GM18505 (cell line): Measurements from ENCODE around the gene PDGFD.

Source experiments
- ATAC-seq: cut with Tn5 transposase; IDR thresholded peaks from one replicate; pipeline ENCODE4 v1.9.1; 2021; ENCODE audit not compliant: unreplicated experiment
- POLR2A ChIP-seq: IDR thresholded peaks from 4 replicates; pipeline ENCODE4 v1.6.1; 2011; ENCODE audit warnings: borderline replicate concordance; ENCODE audit not compliant: insufficient read depth, insufficient read length; ENCODE audit errors: extremely low read depth

PDGFD gene

GRCh38 chr11:104155375-104155774, 8.6 kb downstream of the PDGFD start:
- ATAC-seq = no peak

GRCh38 chr11:104154296-104154695, 9.7 kb downstream of the PDGFD start:
- no peak for TF ChIP-seq POLR2A
- ATAC-seq = no peak

More at GRCh38 chr11:104155375-104155774, 8.6 kb downstream of the PDGFD start:
- no peak for TF ChIP-seq POLR2A

DNA sequence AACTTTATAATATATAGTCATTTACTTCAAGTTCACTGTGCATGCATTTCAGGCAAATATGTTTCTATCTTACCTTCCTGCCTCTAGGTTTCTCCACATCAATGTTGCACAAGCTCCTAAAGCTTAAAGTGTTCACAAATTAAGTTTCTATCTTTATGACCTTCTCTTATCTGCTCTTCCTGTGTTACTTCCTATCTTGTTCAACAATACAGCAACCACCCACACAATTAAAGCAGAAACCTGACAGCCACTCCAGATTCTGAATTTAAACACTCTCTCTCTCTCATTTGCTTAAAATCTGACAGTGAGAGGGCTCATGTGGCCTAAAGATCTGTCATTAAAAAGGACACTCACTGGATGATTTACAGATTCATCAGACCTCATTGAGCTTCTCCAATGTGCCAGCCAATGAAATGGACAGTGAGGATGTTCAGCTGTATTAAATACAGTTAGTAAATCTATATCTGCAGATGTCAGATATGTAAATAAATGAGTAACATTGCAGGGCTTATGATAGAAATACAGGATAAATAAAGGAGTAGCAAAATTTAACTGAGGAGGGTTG, 10.9 kb downstream of the PDGFD start:
- no peak for TF ChIP-seq POLR2A
- no peak for ATAC-seq

GRCh38 chr11:104151404-104152204, 12.3 kb downstream of the PDGFD start:
- TF ChIP-seq POLR2A = no peak

DNA sequence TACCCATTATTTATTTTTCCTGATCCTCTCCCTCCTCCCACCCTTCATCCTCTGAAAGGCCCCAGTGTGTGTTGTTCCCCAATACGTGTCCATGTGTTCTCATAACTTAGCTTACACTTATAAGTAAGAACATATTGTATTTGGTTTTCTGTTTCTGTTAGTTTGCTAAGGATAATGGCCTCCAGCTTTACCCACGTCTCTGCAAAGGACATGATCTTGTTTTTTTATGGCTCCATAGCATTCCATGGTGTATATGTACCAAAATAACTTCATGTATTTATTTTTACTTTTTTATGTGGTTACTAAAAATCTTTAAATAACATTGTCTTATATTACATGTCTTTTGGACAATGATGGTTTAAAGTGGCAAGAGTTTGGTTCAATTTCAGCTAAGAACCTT, 15.2 kb downstream of the PDGFD start:
- no peak for ATAC-seq
- TF ChIP-seq POLR2A = no peak

More at GRCh38 chr11:104151404-104152204, 12.3 kb downstream of the PDGFD start:
- no peak for ATAC-seq

- TF ChIP-seq POLR2A = no peak
- no peak for ATAC-seq
These were observed 15.9 kb downstream of the PDGFD start for GRCh38 chr11:104148074-104148473.

- no peak for TF ChIP-seq POLR2A
- ATAC-seq = no peak
These were observed 17.0 kb downstream of the PDGFD start for GRCh38 chr11:104146943-104147342.

GRCh38 chr11:104146421-104146820, 17.5 kb downstream of the PDGFD start:
- ATAC-seq = no peak
- no peak for TF ChIP-seq POLR2A

DNA sequence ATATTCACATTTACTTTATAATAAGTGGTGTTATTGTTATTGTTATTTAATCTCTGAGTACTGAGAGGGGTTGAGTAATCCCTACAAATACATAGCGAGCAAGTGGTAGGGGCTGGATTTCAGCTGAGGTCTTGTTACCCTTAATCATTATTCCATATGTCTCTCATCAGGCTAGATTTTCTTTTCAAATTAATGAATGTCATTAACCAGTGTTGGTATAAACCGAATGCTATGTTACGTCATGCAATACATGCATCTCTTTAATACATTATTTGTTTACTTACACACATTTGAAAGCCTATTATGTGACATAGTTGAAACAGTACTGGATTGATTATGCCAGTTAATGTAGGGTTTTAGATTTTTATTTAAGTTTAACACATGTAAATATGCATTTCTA, 18.9 kb downstream of the PDGFD start:
- no peak for ATAC-seq
- no peak for TF ChIP-seq POLR2A

DNA sequence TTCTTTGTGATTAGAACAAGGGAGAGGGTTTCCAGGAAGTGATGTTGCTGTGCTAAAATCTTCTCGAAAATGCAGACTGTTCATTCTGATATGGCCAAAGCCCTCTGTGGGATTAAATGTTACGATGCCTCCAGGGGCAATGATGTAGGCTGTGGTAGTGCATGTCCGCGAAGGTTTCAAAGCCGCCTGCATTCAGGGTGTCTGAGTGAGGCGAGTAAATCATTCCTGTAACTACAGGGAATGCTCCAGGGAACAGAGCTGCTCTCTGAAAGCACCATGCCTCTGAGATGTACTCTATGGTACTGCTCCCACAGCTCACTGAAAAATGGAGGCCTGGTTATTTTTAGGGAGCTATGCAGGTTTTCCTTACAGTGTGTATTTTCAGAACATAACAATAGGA, 21.2 kb downstream of the PDGFD start:
- TF ChIP-seq POLR2A = no peak
- ATAC-seq = no peak

DNA sequence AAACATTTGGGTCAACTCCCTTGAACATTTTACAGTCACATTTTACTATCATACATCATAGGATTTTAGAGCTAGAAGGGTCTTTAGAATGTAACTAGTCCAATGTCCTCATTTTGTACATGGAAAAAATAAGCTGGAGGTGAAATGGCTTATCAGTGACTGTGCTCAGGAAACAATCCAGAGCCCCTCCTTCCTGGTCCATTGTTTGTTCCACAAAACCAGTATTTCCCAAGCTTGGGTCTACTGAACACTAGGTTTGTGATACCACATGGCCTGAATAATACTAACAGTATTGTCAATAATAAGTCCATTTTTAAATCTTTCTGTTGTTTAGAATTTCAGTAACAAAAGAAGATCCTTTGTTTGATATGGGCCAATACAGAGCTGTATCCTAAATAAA, 27.1 kb downstream of the PDGFD start:
- ATAC-seq = no peak
- TF ChIP-seq POLR2A = no peak

DNA sequence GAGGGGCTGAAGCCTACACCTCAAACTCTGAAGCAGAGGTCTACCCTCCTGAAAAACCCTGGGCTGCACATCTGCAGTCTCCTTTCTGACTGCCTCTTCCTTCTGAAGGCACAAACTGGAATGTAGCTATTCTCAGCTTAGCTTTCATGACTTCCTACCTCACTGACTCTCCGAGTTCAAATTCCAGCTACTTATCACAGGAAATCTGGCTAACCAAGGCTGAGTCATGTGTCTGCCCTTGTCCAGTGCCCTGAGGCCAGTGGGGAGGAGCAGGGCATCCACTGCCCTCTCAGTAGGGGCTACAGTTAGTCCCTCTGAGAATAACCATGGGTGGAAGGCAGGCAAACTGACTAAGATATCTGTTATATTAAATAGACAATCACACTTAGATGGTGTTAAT, 29.2 kb downstream of the PDGFD start:
- TF ChIP-seq POLR2A = no peak
- no peak for ATAC-seq

- TF ChIP-seq POLR2A = no peak
- ATAC-seq = no peak
These were observed 33.8 kb downstream of the PDGFD start for GRCh38 chr11:104130161-104130560.

GRCh38 chr11:104129145-104129544, 34.8 kb downstream of the PDGFD start:
- no peak for TF ChIP-seq POLR2A
- ATAC-seq = no peak
